Upper lobe of right lung (tissue), 1 donor: ENCODE results near the gene MLLT1. TPM values are rescaled to one million over a fixed set of nuclear protein-coding genes. Genes with fewer than 3 reads are reported as not detected.

Experiments
- ATAC-seq: fragments of 200-7000 bp; cut with Tn5 transposase; one replicate; pipeline ENCODE4 v1.9.1; 2020; ENCODE audit warnings: mild to moderate bottlenecking, moderate library complexity
- DNase-seq: peaks from one replicate; pipeline ENCODE4 v3.0.0-alpha.2; 2020
- H3K27ac ChIP-seq: fragments of 200-600 bp; one replicate; pipeline ENCODE4 v1.8.0; 2022
- H3K27me3 ChIP-seq: fragments of 200-600 bp; one replicate; pipeline ENCODE4 v1.8.0; 2022; ENCODE audit warnings: mild to moderate bottlenecking
- H3K36me3 ChIP-seq: fragments of 200-600 bp; one replicate; pipeline ENCODE4 v1.8.0; 2022
- H3K4me1 ChIP-seq: fragments of 200-600 bp; one replicate; pipeline ENCODE4 v1.8.0; 2022
- H3K4me3 ChIP-seq: fragments of 200-600 bp; one replicate; pipeline ENCODE4 v1.8.0; 2022; ENCODE audit warnings: mild to moderate bottlenecking
- H3K9me3 ChIP-seq: fragments of 200-600 bp; one replicate; pipeline ENCODE4 v1.8.0; 2022
- intact Hi-C: fragments of 100-400 bp; cut with DNase I; formaldehyde crosslinking; loops from one replicate; pipeline ENCODE4 v1.11.0; 2022
- total RNA-seq: library from RNA; stranded (reverse); fragmentation: NEBNext Ultra II Directional; extraction: Animal tissue kit (Norgen Biotek cat#: 25700); gene quantifications from one replicate; pipeline ENCODE4 v1.2.1, GENCODE V29; 2021
- TF ChIP-seq, protein P1 (sequence below): fragments of 200-600 bp; IDR thresholded peaks from one replicate; pipeline ENCODE4 v1.8.0; 2022; ENCODE audit warnings: antibody characterized with exemption
- donor health status: DM: no; HTN: yes; CAD: no; lungs with severe emphysema.

Gene MLLT1
- total RNA-seq, 1 donor from 2014 or later: 73.4 TPM

DNA sequence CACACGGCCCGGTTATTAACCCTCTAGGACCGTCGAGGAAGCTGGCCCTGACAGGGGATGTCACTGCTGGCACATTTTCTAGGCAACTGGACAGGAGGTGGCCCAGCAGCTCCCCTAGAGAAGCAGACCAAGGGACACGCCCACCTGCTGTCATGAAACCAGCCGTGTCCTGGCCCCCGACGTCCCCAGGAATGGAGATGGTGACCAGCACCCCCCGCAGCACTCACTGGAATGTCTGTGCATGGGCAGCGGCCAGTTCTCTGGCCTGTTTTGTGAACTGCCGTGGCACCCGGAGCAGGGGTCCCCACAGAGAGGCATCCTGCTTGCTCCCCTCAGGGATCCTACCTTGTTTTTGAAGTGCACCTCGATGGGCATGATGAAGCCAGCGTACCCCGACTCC, 17.9 kb downstream of the MLLT1 start:
- TF ChIP-seq, protein P1, sequence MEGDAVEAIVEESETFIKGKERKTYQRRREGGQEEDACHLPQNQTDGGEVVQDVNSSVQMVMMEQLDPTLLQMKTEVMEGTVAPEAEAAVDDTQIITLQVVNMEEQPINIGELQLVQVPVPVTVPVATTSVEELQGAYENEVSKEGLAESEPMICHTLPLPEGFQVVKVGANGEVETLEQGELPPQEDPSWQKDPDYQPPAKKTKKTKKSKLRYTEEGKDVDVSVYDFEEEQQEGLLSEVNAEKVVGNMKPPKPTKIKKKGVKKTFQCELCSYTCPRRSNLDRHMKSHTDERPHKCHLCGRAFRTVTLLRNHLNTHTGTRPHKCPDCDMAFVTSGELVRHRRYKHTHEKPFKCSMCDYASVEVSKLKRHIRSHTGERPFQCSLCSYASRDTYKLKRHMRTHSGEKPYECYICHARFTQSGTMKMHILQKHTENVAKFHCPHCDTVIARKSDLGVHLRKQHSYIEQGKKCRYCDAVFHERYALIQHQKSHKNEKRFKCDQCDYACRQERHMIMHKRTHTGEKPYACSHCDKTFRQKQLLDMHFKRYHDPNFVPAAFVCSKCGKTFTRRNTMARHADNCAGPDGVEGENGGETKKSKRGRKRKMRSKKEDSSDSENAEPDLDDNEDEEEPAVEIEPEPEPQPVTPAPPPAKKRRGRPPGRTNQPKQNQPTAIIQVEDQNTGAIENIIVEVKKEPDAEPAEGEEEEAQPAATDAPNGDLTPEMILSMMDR: no peak

DNA sequence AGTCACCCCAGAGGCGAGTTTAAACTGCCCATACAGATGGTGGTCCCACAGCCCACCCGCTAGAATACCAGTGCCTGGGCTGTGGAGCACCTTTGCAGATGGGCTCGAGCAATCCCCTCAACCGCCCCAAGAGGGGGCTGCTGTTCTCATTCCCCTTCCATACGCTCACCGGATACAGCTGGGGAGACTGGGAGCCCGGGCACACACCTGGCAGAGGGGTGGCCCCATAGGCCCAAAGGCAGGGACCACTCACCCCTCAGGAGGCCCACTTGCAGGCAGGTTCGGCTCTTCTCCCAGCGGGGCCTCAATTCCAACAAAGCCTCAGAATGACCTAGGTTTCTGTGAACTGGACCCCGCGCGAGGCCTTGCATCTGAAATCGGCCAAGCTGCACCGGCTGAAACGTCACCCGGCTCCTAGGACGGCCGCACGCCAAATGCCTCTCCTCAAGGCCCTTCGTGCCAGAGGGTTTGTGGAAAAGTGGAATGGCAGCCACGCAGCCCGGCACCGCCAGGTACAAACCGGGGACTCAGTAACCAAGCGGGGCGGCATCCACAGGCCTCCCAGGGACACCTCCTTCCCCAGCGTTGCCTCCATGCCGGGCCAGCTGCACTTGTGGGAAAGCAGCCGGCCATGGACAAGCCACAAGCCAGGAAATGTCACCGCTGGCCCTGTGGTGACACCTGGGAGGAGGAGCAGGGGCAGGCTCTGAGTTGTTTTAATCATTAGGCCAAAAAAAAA, 18.7 kb downstream of the MLLT1 start:
- DNase-seq: no peak
- peaks cover 34% of the 10 kb centered on the region for H3K4me1 ChIP-seq
- TF ChIP-seq, protein P1: peak; percentile 48
- H3K9me3 ChIP-seq: no peaks in the 10 kb centered on the region
- H3K27me3 ChIP-seq: no peaks in the 10 kb centered on the region
- no peak overlapping the region for H3K27ac ChIP-seq
- peak; percentile 70 for ATAC-seq
- peaks cover 53% of the 10 kb centered on the region for H3K36me3 ChIP-seq
- H3K4me3 ChIP-seq: no peak overlapping the region
- intact Hi-C loops: no loop called here

More for the DNA sequence above, 17.9 kb downstream of the MLLT1 start:
- H3K36me3 ChIP-seq: peaks cover 53% of the 10 kb centered on the region
- H3K27ac ChIP-seq: no peak overlapping the region
- H3K4me3 ChIP-seq: no peak overlapping the region
- ATAC-seq (no peak), DNase-seq (no peak)
- H3K4me1 ChIP-seq: peaks cover 34% of the 10 kb centered on the region
- intact Hi-C loops: no loop called here
- no peaks in the 10 kb centered on the region for H3K9me3 ChIP-seq
- no peaks in the 10 kb centered on the region for H3K27me3 ChIP-seq

DNA sequence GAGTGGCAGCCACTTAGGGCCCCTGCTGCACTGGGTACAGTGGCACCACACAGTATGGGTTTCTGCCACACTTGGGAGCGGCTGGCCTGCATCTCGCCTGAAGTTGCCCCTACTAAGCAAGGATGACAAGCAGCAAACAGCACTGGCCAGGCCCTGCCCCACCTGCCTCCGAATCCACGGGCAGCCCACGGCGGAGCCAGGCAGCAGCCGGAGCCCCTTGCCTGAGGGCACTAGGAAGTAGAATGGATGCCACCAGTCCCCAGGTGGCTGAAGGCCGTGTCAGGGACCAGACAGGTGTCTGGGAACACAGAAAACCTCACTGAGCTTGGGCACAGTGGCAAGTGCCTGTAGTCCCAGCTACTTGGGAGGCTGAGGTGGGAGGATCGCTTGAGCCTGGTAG, 19.4 kb downstream of the MLLT1 start:
- peak; percentile 5 for ATAC-seq
- DNase-seq: no peak
- Histone ChIP-seq H3K27ac (no peak overlapping the region), H3K4me1 (peaks cover 29% of the 10 kb centered on the region), H3K4me3 (no peak overlapping the region), H3K36me3 (peaks cover 53% of the 10 kb centered on the region), H3K27me3 (no peaks in the 10 kb centered on the region), H3K9me3 (no peaks in the 10 kb centered on the region)
- intact Hi-C loops: no loop called here
- TF ChIP-seq, protein P1: no peak

DNA sequence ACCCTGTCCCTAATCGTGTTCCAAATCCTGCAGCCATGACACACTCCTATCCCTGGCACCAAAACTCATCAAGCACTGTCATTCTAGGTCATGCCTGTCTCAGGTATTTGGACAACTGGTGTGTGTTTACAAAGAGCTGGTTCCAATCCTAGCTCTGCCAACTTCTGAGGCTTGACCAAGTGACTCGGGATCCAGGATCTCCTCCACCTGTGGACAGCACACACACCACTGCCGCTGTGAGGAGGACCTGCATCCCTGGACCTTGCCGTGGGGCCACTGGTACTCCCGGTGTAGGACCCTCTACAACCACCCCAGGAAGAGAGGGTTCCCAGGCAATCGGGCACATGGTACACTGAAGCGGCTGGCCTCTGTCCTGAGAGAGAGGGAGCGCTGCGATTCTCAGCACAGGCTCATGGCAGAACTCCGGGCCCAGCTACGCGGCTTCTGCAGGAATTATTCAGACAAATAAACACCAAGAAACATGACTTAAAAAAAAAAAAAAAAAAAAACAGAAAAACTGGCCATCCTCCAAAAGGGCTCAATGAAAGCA, 20.4 kb downstream of the MLLT1 start:
- H3K9me3 ChIP-seq: no peaks in the 10 kb centered on the region
- no peak overlapping the region for H3K4me3 ChIP-seq
- ATAC-seq: no peak
- H3K4me1 ChIP-seq: peaks cover 25% of the 10 kb centered on the region
- peaks cover 53% of the 10 kb centered on the region for H3K36me3 ChIP-seq
- H3K27ac ChIP-seq: no peak overlapping the region
- H3K27me3 ChIP-seq: no peaks in the 10 kb centered on the region
- no peak for DNase-seq
- intact Hi-C loops: no loop called here
- TF ChIP-seq, protein P1: no peak

DNA sequence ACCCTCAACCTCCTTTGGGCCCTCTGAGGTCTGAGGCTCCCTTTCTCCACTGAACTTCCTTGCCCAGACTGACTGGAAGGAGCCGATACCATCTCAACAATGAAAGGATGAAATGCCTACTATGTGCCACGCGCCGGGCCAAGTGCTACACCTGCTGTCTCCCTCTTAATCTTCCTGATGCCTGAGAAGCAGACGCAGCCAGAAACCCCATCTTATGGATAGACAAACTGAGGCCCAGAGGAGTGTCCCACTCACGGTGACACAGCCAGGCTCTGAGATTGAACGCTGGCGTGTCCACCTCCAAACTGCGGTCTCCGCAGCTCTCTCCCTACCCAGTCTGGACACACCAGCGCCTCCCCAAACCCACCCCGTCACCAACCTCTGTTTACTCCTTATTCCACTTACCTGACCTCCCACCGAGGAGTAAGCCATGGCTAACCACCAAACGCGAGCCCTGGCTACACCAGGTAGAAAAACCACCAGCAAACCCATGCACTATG, 20.9 kb downstream of the MLLT1 start:
- Histone ChIP-seq H3K4me3 (no peak overlapping the region), H3K27me3 (no peaks in the 10 kb centered on the region), H3K9me3 (no peaks in the 10 kb centered on the region), H3K36me3 (peaks cover 52% of the 10 kb centered on the region), H3K4me1 (peaks cover 20% of the 10 kb centered on the region), H3K27ac (no peak overlapping the region)
- TF ChIP-seq, protein P1: no peak
- no peak for ATAC-seq
- intact Hi-C loops: no loop called here
- no peak for DNase-seq
